ENCODE measurements around the gene POLQ. TPM values are rescaled to one million over a fixed set of nuclear protein-coding genes. Genes with fewer than 3 reads are reported as not detected.
"Not testable (repeated sequence)": the region's sequence is repeated elsewhere in the genome, so short reads cannot be mapped to it uniquely, and the experiment has no call there.

The POLQ gene
- under 1 TPM; 0.23 to 0.48 TPM for total RNA-seq
- long read RNA-seq, donor 1, result 0 reads
- long read RNA-seq, donor 2, result 0 reads

DNA sequence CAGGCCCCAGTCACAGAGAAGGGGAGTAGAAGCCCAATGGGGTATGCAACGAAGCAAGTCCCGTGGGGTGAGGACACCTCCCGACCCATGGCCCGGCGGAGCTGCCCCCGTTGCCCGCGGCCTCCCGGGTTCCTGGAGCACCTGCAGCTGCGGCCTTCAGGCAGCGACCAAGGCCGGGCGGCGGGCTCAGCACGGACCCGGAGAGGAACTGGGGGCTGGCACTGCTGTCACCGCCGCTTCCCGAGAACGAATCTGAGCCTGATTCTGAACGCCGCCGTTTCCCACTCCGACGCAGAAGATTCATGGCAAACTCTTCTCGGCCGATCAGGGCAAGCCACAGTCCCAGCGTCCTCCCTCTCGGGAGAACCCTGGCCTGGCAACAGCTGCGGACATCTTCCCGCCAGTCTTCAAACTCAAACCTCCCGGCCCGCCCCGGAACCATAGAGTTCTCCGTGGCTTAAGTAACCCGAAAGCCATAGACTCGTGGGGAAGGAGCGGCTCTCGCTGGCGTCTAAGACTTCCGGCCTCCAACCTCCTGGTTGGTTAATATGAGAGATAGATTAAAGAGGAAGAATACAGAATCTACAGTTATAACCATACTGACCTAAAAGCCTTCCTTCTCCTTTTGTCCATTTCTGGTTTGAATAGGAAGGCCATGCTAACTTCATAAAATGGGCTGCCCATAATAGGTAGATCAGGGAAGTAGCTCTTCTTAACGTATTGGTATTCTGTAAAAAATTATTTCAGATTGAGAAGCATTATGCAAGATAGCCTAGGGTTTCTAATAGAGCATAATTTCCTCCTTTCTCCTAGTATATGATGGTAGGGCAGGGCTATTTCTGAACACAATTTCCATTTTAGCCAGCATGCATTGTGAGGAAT, at the start of gene POLQ:
Gene POLQ (minus strand): TSS at position 415 of the 882 bp plus-strand sequence. CDS start 111 bp downstream, at position 304.
- intact Hi-C loops (cut with DNase I), result no loop called here

DNA sequence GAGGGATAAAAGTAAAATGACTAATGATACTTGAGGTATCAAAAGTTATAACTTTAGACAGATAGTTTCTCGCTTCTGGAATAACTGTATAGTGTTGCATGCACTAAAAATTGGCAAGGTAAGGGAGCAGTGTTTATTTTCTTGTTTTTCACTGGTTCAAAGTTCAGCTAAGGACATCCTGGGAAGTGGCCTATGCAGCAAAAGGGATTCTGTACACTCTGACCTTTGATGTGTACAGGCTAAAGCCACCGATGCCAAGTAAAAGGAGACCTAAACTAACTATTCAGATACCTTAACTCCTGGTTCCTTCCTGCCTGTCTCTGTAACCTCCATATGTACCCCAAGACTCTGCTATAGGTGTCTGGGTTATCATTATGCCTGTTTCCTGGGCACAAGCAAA, 49.1 kb upstream of the POLQ start:
- intact Hi-C loops (cut with DNase I), result no loop called here
- DNase-seq (ENCODE audit: low spot score), result no peak

More for the DNA sequence above, at the start of gene POLQ:
- peak; percentile 96 for DNase-seq (ENCODE audit: low spot score)

DNA sequence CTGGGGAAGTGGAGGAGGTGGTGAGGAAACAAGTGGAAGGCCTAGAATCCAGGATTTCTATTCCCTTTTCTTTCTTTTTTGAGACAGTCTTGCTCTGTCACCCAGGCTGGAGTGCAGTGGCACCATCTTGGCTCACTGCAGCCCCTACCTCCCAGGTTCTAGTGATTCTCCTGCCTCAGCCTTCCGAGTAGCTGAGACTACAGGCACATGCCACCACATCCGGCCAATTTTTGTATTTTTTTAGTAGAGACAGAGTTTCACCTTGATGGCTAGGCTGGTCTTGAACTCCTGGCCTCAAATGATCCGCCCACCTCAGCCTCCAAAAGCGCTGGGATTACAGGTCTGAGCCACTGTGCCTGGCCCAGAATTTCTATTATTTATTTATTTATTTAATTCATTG, 48.0 kb upstream of the POLQ start:
- intact Hi-C loops (cut with DNase I); DNase-seq (ENCODE audit: low spot score): not testable (repeated sequence)

DNA sequence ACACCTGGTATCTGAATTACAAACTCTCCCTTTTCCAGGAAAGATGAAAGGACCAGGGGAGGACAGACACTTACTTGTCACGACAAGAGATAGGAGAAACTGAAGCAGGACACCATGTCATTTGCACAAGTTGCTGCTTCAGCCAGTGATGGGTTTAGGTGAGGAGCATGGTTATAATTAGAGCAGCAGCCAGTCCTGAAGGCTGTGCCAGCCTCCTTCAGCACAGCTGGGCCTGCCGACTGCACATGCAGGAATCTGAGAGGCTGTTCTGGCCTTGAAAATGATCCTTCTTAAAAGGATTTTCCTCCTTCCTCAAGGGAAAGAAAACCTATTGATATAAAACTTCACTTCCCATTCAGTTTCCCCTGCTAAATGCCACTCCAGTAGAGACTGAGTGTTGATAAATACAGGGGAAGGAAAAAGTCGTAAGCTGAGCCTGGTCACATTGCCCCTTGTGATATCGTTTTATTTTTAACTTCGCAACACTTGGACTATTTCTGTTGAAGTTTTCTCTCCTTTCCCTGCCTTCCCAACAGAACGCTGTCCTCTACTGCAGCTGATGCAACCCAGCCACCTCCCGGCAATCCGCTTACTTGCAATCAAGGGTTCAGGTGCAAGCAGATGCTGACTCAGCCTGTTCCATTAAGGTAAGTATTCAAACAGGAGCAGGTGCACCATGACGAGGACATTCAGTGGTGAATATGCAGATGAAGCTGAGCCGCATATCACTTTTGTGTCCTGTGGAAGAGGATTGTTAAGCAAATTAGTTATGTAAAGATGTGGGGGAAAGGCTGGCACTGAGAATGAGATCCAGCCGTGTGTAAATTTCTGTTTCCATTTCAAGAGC, 47.3 kb upstream of the POLQ start, which contains the start of gene FBXO40:
Gene FBXO40 (plus strand): TSS at position 524 of the 847 bp plus-strand sequence. CDS start 27,197 bp downstream, outside the sequence.
- intact Hi-C loops (cut with DNase I), result no loop called here
- DNase-seq (ENCODE audit: low spot score), result no peak

DNA sequence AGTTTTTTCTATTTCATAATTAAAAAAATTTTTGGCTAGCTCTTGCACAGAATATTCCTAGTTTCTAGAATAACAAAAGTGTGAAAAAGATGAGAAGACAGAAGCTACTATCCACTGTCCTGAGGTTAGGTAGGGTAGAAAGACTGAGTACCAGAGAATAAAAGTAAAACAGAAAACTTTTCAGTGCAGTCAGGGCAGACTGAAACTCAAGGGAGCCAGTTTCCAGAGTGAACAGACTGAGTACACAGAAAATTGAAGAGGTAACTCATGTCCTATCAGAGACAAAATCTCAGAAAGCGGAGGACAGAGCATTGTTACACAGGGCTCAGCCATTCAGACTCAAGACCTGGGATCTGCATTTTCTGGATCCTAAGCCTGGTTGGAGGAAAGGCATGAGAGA, 38.6 kb upstream of the POLQ start:
- intact Hi-C loops (cut with DNase I), result loop anchor here in 1 of 2 donors (1.0 kb wide), 1 partner anchor 12 kb away; no protein-coding TSS in a partner anchor
- no peak for DNase-seq (ENCODE audit: low spot score)

DNA sequence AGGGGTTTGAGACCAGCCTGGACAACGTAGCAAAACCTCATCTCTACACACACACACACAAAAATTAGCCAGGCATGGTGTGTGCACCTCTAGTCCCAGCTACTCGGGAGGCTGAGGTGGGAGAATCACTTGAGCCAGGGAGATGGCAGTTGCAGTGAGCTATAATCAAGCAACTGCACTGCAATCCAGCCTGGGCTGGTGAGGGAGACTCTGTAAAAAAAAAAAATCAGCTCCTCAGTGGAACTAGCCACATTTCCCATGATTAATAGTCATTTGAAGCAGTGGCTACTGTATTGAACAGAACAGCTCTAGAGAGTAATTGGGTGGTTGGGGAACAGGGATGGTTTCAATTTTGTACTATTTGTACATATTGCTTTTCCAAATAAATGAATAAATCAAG, 35.9 kb upstream of the POLQ start:
- intact Hi-C loops (cut with DNase I), result no loop called here
- no peak for DNase-seq (ENCODE audit: low spot score)

DNA sequence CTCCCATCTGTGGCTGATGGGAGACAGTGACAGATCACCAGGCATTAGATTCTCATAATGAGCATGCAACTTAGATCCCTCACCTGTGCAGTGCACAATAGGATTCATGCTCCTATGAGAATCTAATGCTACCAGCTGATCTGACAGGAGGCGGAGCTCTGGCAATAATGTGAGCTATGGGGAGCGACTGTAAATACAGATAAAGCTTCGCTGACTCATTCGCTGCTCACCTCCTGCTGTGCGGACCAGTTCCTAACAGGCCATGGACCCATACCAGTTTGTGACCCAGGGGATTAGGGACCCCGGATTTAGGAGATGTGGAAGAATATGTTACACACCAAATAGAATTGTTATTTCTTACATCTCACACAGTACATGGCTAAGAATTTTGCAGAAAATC, 28.7 kb upstream of the POLQ start:
- intact Hi-C loops (cut with DNase I), result no loop called here
- no peak for DNase-seq (ENCODE audit: low spot score)

DNA sequence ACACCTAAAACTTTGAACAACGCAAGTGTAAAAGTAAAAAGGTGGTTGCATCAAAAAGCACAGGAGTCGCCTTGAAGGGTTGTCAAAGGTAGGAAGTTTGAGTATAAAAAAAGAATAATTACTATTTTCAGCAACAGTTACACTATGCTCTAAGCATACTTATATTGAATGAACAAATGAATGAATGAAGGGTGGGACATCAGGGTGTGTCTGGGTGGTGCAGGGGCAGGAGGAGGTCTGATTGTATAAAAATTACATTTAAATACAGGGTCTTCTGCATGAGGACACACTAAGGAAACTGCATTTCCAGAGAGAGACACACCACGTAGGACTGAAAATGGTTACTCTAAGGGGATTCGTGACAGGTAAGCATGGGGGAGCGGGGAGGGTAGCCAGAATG, 21.9 kb upstream of the POLQ start, which contains the start of gene ARGFX:
Gene ARGFX (plus strand): TSS at position 301 of the 400 bp plus-strand sequence. CDS start 2,765 bp downstream, outside the sequence.
- no peak for DNase-seq (ENCODE audit: low spot score)
- intact Hi-C loops (cut with DNase I), result no loop called here

DNA sequence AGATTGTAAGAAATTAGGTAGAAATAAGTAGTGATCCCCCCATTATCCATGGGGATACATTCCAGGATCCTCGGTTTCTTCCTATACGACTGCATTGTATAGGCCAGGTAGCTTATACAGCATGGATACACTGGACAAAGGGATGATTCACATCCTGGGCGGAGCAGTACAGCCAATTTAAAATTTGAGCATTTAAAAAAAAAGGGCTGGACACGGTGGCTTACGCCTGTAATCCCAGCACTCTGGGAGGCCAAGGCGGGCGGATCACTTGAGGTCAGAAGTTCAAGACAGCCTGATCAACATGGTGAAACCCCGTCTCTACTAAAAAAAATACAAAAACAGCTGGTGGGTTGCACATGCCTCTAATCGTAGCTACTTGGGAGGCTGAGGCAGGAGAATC, 21.0 kb upstream of the POLQ start:
- intact Hi-C loops (cut with DNase I), result no loop called here
- no peak for DNase-seq (ENCODE audit: low spot score)

DNA sequence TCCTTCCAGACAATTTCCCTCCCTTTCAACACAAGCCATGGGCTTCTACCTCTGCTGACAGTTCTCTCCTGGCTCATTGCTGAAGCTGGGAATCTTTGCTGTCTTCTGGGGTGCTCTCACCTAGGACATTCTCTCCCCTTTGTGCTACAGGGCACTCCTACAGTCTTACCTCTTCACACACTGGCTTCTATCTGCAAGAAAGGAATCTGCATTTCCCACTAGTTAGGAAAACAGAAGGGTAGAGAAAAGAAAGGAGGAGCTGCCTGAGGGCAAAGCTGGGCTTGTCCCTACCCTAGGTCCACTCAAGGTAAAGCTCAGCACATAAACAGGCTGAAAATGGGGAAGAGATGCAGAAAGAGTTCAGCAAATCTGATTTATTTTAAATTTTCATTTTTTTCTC, 16.4 kb upstream of the POLQ start:
- intact Hi-C loops (cut with DNase I), result no loop called here
- DNase-seq (ENCODE audit: low spot score), result no peak

DNA sequence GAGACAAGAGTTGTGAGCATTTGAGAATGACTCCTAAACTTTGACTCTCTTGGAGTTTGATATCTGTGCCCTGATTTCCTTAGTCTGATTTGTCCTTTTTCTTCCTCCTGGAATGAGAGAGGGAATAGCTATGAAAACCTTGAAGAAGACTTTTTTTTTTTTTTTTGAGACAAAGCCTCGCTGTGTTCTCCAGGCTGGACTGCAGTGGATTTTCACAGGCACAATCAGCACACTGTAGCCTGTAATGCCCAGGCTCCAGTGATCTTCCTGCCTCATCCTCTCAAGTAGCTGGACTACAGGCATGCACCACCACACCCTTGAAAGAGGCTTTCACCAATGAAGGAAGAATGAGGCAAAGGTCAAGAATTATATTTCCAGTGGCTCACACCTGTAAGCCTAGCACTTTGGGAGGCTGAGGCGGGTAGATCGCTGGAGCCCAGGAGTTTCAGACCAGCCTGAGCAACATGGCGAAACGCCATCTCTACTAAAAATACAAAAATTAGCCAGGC, 11.7 kb upstream of the POLQ start:
- intact Hi-C loops (cut with DNase I), result no loop called here
- no peak for DNase-seq (ENCODE audit: low spot score)

DNA sequence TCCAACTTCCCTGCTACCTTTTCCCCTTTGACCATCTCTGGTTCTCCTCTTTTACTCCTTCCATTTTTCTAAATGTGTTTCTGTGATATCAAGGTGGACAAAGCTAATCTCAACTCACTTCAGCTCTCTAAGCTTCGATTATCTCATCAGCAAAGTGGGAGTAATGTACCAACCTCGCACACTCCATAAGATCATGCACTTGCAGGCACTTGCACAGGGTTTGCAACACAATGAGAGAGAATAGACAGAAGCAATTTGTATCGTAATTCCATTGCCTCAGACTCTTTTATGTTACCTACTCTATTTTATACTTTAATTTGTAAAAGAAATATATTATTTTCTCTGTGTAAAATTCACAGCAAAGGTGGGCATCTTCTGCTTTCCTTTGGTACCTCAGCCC, 7.0 kb upstream of the POLQ start:
- DNase-seq (ENCODE audit: low spot score), result no peak
- intact Hi-C loops (cut with DNase I), result no loop called here

DNA sequence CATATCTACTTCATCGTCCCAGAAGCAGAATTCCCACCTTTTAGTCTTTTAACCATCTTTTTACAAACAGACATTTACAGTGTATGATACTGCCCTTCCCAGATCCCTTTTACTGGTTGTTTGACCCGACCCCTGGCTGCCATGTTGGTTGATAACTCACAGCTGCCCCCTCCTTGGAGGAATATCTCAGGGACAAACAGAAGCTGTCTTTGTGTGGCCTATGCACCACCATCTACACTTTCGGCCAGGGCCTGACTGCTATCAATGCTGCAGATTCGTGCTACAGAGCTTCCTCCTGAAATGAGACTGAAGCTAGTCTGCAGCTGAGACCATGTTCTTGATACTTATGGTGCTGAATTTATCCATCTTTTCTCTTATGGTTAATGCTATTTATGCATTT, 6.6 kb upstream of the POLQ start:
- DNase-seq (ENCODE audit: low spot score), result no peak
- intact Hi-C loops (cut with DNase I), result no loop called here

DNA sequence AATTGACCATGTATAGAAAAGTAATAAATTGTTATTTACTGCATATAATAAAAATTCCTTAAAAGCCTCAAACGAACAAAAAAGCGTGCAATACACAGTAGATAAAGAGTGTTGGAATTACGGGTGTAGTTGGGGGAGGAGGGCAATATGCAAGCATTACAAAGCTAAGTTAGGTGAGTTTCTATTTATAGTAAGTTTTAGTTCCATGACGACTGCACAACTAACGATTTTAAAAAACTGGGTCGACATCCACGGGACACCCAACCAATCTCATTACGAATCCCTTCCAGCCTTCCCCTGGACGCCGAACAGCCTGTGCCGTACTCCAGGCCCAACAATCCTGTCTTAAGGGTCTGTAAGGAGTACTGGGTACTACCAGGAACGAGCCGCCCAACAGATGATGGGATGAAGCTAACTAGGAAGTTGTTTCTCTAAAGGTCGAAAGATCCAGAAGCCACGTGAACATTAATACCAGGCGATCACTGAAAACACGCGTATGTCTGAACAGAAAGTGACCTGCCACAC, 677 bp downstream of the POLQ start:
- intact Hi-C loops (cut with DNase I), result no loop called here
- DNase-seq (ENCODE audit: low spot score), result no peak

DNA sequence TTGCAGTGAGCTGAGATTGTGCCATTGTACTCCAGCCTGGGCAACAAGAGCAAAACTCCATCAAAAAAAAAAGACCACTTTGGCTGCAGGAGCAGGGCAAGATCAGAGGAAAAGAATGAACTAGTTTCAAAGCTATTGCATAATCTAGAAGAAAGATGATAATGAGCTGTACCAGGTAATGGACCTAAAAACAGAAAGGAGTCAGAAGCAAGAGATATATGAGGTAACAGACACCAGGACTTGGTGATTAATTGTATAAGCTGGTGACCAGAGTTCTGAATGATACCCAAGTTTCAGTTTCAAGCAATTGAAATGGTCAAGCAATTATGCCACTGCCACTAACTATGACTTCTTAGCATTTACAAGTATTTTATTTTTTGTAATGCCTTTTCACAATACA, 2.9 kb downstream of the POLQ start:
- intact Hi-C loops (cut with DNase I), result no loop called here

DNA sequence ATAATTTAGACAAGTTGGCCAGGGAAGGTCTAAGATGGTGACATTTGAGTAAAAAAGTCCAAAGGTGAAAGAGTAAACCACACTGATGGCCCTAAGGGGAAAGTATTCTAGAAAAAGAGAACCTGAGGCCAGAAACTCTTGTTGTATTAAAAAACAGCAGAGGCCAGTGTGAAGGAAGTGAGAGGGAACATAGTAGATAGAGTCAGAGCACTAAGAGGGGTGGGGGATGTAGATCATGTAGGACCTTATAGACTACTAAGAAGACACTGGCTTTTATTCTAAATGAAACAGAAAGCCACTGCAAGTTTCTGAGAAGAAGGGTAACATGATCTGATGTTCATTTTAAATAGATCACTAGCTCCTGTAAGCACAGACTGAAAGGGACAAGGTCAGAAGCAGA, 14.5 kb downstream of the POLQ start:
- intact Hi-C loops (cut with DNase I), result no loop called here
- no peak for DNase-seq (ENCODE audit: low spot score)

More for the DNA sequence above, 2.9 kb downstream of the POLQ start:
- no peak for DNase-seq (ENCODE audit: low spot score)

DNA sequence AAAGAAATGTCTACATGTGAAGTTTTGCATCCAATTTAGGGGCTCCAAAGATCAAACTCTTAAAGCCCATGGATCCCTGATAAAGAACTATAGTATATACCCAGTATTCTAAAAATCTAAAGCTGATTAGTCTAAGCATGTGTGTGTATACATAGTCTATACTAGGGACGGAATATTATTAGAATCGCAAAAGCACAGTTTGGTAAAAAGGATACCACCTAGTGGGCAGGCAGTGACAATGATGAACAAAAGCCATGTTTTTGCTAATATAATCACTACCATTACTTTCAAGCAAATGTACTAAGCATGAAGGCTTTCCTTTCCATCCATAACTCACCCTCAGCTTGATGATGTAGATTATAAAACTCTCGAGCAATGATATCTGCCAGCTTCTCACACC, 16.5 kb downstream of the POLQ start:
- no peak for DNase-seq (ENCODE audit: low spot score)
- intact Hi-C loops (cut with DNase I), result no loop called here

DNA sequence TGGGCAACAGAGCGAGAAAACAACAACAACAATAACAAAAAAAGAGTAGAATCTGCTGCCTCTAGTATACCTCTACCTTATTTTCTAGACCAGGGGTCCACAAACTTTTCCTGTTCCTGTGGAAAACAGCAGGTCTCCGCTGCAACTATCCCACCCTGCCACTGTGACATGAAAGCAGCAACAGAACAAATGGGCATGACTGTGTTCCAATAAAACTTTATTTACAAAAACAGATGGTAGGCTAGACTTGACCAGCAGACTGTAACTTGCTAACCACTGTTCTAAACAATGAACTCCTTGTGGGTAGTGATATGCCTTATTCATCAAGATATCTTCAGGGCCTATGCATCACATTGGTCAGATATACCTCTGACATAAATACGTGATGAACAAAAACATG, 25.3 kb downstream of the POLQ start:
- intact Hi-C loops (cut with DNase I), result no loop called here
- no peak for DNase-seq (ENCODE audit: low spot score)

DNA sequence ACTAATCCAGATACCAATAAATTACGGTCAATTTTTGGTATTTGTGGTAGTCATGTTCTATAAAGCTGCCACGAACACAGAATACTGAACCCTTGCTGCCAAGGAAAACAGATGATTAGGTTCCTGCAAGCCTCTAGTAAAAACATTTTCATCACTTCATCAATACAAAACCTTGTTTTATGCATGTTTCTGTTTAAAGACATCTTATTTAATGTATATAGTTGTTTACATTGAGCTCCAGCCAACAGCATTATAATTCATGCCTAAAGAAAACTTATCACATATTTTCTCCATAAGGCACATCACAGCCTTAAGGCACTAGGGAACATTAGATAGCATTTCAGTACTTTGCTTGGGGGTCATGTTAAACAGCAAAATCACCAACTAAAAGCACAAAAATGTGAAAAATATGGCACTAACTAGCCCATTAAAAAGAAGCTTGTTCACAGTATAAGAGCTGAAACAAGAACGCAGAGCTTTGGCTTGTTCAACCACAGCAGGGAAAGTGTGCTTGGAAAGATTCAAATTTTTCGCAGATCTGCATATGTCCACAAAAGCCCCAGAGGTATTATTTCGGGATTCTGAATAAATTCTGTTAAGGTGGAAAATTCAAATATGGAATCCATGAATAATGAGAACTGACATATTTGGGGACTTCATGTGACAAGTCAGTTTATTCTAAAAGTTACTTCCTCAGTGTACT, 27.7 kb downstream of the POLQ start:
- DNase-seq (ENCODE audit: low spot score), result no peak
- intact Hi-C loops (cut with DNase I), result no loop called here
